Activated CD4-positive, alpha-beta T cell treated with anti-CD3 and anti-CD28 coated beads for 24 hours (primary cell): ENCODE data around the gene CNOT3.
A peak's percentile ranks its signal among the peaks of the same experiment; 100 is the strongest.
"Not testable (repeated sequence)": the region's sequence is repeated elsewhere in the genome, so short reads cannot be mapped to it uniquely, and the experiment has no call there.

ENCODE experiments used
- DNase-seq, 2 donors: peaks; one replicate each; pipeline ENCODE4 v3.0.0-alpha.2; 2020; ENCODE audit warnings: low read depth in 2 of 2

The CNOT3 gene

GRCh38 chr19:54169149-54169740, 31.7 kb downstream of the CNOT3 start:
- DNase-seq, result no peak

- DNase-seq, result not testable (repeated sequence)
Observed at GRCh38 chr19:54171736-54172431, 34.3 kb downstream of the CNOT3 start.

GRCh38 chr19:54172471-54173358, 35.2 kb downstream of the CNOT3 start, which contains the start of gene TMC4:
Gene TMC4, minus strand, starts transcription at chr19:54173160. Its CDS starts 43 bp downstream, at chr19:54173117.
- no peak for DNase-seq

- no peak for DNase-seq
Observed at GRCh38 chr19:54173359-54173699, 35.8 kb downstream of the CNOT3 start.

- no peak for DNase-seq
Observed at GRCh38 chr19:54173951-54174834, 36.6 kb downstream of the CNOT3 start.

- DNase-seq, result no peak
Observed at GRCh38 chr19:54178581-54179261, 41.2 kb downstream of the CNOT3 start.

GRCh38 chr19:54179262-54179852, 41.8 kb downstream of the CNOT3 start:
- no peak for DNase-seq

GRCh38 chr19:54179921-54180461, 42.4 kb downstream of the CNOT3 start:
- DNase-seq, result no peak

- no peak for DNase-seq
Observed at GRCh38 chr19:54180691-54181091, 43.1 kb downstream of the CNOT3 start.

- not testable (repeated sequence) for DNase-seq
Observed at GRCh38 chr19:54181894-54182293, 44.3 kb downstream of the CNOT3 start.

GRCh38 chr19:54183431-54183830, 45.9 kb downstream of the CNOT3 start:
- no peak for DNase-seq

- no peak for DNase-seq
Observed at GRCh38 chr19:54186351-54186750, 48.8 kb downstream of the CNOT3 start.

GRCh38 chr19:54186934-54187381, 49.4 kb downstream of the CNOT3 start:
- no peak for DNase-seq

- peak in 1 of 2 donors; percentile 54 for DNase-seq
Observed at GRCh38 chr19:54188215-54188871, 50.8 kb downstream of the CNOT3 start.

- DNase-seq, result no peak
Observed at GRCh38 chr19:54189145-54189734, 51.7 kb downstream of the CNOT3 start, which contains the start of gene MBOAT7. Gene MBOAT7, minus strand, starts transcription at chr19:54189580. Its CDS starts 1,072 bp downstream, at chr19:54188508.

- DNase-seq, result peak; percentile 100
Observed at GRCh38 chr19:54189735-54190502, 52.4 kb downstream of the CNOT3 start.

- DNase-seq, result peak; percentile 99 to 100
Observed at GRCh38 chr19:54190503-54191010, 53.0 kb downstream of the CNOT3 start.
